NCI-H128 (cell line): Measurements from ENCODE around the gene PREPL.

Experiments
- DNase-seq: peaks from one replicate; lab custom pipeline; 2025; ENCODE audit not compliant: unreplicated experiment; lab: John Stamatoyannopoulos, UW

The PREPL gene

GRCh38 chr2:44297431-44297830 lies 63.9 kb downstream of the PREPL start:
- DNase-seq: no peak

GRCh38 chr2:44296653-44297052 lies 64.6 kb downstream of the PREPL start:
- DNase-seq: no peak

GRCh38 chr2:44295633-44296359 lies 65.5 kb downstream of the PREPL start:
- DNase-seq: no peak

DNA sequence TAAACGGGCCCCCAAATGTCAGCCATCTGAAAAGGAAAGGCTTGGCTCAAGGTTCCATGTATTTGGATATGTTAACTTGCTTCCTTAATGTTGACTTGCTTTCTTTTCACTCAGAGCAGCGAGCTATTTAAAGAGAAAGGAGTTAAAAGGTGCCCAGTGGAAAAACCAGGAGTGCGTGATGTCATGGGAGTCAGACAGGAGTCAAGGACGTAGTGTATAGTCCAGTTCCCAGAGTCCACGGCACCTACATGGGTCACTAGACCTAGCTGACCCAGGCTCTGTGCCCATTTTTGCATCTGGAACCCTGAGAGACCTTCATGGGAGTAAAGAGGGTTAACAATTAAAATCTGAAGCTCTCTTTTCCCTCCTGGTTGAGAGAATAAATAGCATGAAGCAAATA lies 66.2 kb downstream of the PREPL start:
- no peak for DNase-seq

- DNase-seq: no peak
These were observed 69.7 kb downstream of the PREPL start for GRCh38 chr2:44291281-44292248.

DNA sequence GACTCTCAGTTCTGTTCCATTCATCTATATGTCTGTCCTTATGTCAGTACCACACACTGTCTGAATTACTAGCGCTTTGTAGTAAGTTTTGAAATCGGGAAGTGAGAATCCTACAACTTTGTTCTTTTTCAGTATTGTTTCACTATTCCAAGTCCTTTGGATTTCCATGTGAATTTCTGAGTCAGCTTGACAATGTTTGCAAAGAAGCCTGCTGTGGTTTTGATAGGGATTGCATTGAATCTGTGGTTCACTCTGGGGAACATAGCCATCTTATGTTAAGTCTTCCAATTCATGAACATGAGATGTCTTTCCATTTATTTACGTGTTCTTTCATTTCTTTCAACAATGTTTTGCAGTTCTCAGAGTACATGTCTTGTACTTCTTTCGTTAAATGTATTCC lies 71.0 kb downstream of the PREPL start:
- no peak for DNase-seq

DNA sequence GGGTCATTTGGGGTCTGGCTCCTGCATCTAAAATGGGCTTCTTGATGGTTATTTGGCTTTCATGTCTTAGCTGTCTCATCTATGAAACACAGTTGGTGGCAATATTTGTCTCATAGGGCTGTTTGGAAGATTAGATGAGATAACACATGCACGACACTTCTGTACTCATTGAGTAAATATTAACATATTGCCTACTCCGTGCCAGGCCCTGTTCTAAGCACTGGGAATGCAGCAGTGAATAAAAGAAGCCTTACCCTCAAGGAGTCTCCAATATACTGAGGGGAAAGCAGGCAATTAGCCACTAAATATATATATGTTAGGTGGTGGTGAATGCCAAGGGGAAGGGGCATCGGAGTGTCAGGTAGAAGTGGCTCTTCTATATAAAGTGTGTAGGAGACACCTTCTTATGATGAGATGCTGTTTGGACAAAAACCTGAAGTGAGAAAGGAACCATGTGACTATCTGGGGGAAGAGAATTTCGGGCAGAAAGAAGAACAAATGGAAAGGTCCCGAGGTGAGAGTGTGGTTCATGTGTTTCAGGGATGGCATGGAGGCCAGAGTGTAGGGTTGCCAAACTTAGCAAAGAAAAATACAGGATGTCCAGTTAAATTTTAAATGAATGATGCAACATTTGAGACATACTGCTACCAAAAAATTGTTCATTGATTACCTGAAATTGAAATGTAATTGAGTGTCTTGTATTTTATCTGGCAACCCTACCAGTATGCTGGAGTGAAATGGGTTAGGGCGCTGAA lies 74.2 kb downstream of the PREPL start:
- DNase-seq: no peak

DNA sequence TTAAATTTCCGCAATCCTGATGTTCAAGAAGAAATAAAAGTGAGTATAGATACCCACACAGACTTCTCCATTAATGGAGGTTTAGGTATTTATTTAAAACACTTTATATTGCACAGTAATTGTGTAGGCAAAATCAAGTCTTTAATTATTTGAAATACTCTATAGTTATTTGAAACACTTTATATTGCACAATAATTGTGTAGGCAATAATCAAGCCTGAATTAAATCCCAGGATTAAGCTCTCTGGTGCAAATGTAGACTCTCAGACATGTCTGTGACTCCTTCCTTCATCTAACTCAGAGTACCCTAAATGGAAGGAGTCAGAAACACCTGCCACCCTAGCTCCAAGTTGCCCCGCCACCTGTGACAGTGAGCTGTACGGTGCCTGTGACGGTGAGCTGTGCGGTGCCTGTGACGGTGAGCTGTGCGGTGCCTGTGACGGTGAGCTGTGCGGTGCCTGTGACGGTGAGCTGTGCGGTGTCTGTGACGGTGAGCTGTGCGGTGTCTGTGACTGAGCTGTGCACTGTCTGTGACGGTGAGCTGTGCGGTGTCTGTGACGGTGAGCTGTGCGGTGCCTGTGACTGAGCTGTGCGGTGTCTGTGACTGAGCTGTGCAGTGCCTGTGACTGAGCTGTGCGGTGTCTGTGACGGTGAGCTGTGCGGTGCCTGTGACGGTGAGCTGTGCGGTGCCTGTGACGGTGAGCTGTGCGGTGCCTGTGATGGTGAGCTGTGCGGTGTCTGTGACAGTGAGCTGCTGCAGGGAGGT lies 75.0 kb downstream of the PREPL start:
- no peak for DNase-seq

DNA sequence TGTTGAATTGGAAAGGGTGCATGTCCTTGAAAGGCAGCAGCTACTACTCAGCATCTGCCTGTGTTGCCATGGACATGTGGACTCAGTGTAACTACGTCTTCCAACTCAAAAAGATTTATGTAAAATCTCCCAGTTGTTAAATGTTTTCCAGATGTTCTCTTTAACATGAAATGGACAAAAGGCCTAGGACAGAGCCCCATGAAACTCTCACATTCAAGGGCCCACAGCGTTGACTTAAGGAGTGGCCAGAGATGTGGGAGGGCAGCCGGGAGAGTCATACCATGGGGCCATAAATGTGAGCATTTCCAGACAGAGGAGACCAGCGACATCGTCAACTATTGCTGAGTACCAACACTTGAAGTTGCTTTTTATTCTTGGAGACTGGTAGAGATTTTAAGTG lies 76.1 kb downstream of the PREPL start:
- no peak for DNase-seq

- DNase-seq: no peak
These were observed 78.1 kb downstream of the PREPL start for GRCh38 chr2:44283116-44283666.

DNA sequence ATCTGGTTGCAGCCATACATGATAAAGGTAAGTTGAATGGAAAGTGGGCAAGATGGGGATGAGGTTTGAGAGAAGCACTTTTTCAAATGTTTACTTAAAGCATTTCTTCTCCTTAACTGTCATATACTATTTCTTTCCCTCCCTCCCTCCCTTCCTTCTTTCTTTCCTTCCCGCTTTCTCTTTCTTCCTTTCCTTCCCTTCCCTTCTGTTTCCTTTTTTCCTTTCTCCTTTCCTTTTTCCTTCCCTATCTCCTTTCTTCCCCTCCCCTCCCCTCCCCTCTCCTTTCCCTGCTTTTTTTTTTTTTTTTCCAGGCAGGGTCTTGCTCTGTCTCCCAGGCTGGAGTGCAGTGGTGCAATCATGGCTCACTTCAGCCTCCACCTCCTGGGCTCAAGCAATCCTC lies 80.4 kb downstream of the PREPL start:
- DNase-seq: no peak

DNA sequence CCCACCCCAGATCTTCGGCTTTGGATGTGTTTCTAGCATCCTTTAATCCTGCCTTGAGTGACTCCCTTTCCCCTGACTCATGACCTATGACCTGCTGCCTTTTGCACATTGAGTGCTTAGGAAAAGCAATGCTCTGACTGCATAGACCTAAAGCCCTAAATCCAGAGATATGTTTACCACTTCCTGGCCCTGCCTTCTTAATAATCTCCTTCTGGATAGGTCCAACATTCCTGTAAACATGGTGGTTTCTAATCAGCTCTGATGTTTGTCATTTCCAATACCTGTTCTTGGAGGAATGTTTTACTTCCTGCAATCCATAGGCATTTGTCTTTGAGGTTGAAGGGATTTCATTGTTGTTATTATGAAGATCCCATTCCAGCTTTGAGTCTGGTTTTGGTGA lies 83.8 kb downstream of the PREPL start:
- no peak for DNase-seq

GRCh38 chr2:44275927-44276303 lies 85.4 kb downstream of the PREPL start:
- DNase-seq: no peak

GRCh38 chr2:44273596-44273995 lies 87.7 kb downstream of the PREPL start:
- DNase-seq: no peak

DNA sequence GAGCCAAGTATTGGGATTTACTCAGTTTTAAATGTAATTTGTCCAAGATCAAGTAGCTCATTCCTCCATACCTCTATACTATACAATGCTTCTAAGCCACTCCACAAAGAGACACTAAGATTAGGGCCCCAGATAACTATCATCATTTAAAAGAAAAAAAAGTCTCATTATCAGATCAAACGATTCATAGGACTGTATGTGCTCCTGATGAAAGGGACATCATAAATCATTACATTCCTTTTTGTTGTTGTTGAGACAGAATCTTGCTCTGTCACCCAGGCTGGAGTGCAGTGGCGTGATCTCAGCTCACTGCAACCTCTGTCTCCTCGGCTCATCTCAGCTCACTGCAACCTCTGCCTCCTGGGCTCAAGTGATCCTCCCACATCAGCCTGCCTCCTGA lies 88.2 kb downstream of the PREPL start:
- no peak for DNase-seq

- no peak for DNase-seq
These were observed 90.0 kb downstream of the PREPL start for GRCh38 chr2:44271296-44271695.

DNA sequence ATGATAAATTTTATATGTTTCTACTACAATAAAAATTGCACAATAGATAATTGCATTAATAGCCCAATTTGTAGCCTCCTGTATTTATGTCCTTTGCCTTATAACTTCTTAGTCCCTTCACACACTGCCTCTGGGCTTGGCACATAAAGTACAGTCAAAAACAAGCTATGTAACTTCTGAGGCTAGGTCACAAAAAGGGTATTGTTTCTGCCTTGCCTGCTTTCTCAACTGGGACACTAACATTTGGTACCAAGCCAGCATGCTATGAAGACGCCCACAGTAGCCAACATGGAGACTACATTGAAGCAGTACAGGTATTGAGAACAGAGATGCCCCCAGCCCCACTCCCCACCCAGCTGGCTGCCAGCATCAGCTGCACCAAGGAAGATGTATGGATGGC lies 91.5 kb downstream of the PREPL start:
- no peak for DNase-seq

GRCh38 chr2:44267796-44268648 lies 93.3 kb downstream of the PREPL start:
- DNase-seq: no peak
